Ishikawa (cell line): Measurements from ENCODE around the gene COL23A1.

Source experiments
- RAD21 ChIP-seq: IDR thresholded peaks from 2 replicates; pipeline ENCODE4 v1.6.1; 2012; ENCODE audit warnings: low read depth
- TAF1 ChIP-seq: IDR thresholded peaks from 2 replicates; pipeline ENCODE4 v1.6.1; 2012; ENCODE audit warnings: low read depth, mild to moderate bottlenecking
- TCF12 ChIP-seq: IDR thresholded peaks from 2 replicates; pipeline ENCODE4 v1.6.1; 2012; ENCODE audit warnings: low read depth
- ZBTB7A ChIP-seq: IDR thresholded peaks from 2 replicates; pipeline ENCODE4 v1.6.1; 2012; ENCODE audit warnings: low read depth
- TF ChIP-seq, protein P1 (sequence below): IDR thresholded peaks from 2 replicates; pipeline ENCODE4 v1.6.1; 2012
- TF ChIP-seq, protein P2 (sequence below): IDR thresholded peaks from 2 replicates; pipeline ENCODE4 v1.6.1; 2012
- TF ChIP-seq, protein P3 (sequence below): IDR thresholded peaks from 2 replicates; pipeline ENCODE4 v1.6.1; 2012; ENCODE audit warnings: low read depth, mild to moderate bottlenecking

DNA sequence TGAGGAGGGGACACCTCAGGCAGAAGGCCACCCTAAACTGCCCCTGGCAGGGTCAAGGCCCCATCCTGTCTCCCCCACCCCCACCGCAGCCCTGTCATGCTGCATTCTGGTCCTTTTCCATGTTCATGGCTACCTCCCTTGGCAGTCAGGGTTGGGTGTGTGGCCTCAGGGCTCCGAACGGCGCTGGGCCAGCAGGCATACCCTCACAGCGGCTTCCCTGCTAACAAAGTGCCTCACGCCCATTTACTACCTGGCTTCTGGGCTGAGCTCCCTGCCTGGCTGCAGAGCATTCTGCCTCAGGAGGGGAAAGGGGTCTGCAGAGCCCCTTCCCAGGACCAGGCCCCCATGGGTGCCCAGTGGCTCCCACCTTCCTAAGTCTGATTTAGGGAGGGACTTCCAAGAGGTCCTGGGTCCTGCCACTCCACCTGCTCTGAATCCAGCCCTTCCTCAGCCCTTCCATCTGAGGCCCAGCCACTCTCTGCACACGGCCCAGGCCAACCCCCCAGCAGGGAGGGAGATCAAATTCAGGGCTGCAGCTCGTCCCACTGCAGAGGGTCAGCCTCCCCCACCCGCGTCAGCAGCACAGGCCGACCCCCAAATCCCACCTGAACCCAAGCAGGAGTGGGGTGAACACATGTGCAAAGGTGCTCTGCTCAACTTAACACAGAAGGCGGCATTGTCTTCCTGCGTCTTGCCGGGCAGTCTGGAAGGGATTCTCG lies 241.7 kb downstream of the COL23A1 start:
- TF ChIP-seq, protein P1, sequence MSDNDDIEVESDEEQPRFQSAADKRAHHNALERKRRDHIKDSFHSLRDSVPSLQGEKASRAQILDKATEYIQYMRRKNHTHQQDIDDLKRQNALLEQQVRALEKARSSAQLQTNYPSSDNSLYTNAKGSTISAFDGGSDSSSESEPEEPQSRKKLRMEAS, result no peak
- TF ChIP-seq ZBTB7A (no peak), RAD21 (no peak), TCF12 (no peak), TAF1 (no peak)
- TF ChIP-seq, protein P2, sequence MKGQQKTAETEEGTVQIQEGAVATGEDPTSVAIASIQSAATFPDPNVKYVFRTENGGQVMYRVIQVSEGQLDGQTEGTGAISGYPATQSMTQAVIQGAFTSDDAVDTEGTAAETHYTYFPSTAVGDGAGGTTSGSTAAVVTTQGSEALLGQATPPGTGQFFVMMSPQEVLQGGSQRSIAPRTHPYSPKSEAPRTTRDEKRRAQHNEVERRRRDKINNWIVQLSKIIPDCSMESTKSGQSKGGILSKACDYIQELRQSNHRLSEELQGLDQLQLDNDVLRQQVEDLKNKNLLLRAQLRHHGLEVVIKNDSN, result no peak
- TF ChIP-seq, protein P3, sequence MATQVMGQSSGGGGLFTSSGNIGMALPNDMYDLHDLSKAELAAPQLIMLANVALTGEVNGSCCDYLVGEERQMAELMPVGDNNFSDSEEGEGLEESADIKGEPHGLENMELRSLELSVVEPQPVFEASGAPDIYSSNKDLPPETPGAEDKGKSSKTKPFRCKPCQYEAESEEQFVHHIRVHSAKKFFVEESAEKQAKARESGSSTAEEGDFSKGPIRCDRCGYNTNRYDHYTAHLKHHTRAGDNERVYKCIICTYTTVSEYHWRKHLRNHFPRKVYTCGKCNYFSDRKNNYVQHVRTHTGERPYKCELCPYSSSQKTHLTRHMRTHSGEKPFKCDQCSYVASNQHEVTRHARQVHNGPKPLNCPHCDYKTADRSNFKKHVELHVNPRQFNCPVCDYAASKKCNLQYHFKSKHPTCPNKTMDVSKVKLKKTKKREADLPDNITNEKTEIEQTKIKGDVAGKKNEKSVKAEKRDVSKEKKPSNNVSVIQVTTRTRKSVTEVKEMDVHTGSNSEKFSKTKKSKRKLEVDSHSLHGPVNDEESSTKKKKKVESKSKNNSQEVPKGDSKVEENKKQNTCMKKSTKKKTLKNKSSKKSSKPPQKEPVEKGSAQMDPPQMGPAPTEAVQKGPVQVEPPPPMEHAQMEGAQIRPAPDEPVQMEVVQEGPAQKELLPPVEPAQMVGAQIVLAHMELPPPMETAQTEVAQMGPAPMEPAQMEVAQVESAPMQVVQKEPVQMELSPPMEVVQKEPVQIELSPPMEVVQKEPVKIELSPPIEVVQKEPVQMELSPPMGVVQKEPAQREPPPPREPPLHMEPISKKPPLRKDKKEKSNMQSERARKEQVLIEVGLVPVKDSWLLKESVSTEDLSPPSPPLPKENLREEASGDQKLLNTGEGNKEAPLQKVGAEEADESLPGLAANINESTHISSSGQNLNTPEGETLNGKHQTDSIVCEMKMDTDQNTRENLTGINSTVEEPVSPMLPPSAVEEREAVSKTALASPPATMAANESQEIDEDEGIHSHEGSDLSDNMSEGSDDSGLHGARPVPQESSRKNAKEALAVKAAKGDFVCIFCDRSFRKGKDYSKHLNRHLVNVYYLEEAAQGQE, result no peak
